GM23338 (cell line): ENCODE measurements around the gene NAA10. TPM values are rescaled to one million over a fixed set of nuclear protein-coding genes. Genes with fewer than 3 reads are reported as not detected.

Experiments
- ATAC-seq: fragments of 200-7000 bp; cut with Tn5 transposase; 3 replicates; pipeline ENCODE4 v1.9.1; 2020
- DNase-seq: peaks from one replicate; pipeline ENCODE4 v3.0.0-alpha.2; 2015; ENCODE audit warnings: low spot score
- H2AFZ ChIP-seq: fragments of 200-600 bp; sonication (generic); 2 replicates; pipeline ENCODE4 v1.8.0; 2016; ENCODE audit warnings: antibody characterized with exemption, mild to moderate bottlenecking, moderate library complexity
- H3F3A ChIP-seq: fragments of 200-600 bp; sonication (generic); replicated peaks from 2 replicates; pipeline ENCODE4 v1.8.0; 2017; ENCODE audit warnings: antibody characterized with exemption, mixed run types, low read depth
- H3K27ac ChIP-seq: fragments of 200-600 bp; sonication (generic); 2 replicates; pipeline ENCODE4 v1.6.1; 2016; ENCODE audit warnings: low read depth
- H3K27me3 ChIP-seq: fragments of 200-600 bp; sonication (generic); 2 replicates; pipeline ENCODE4 v1.8.0; 2016; ENCODE audit warnings: mild to moderate bottlenecking, mixed run types, moderate library complexity; ENCODE audit not compliant: insufficient read depth
- H3K36me3 ChIP-seq: fragments of 200-600 bp; sonication (generic); 2 replicates; pipeline ENCODE4 v1.8.0; 2016; ENCODE audit warnings: mild to moderate bottlenecking; ENCODE audit not compliant: insufficient read depth
- H3K4me1 ChIP-seq: fragments of 200-600 bp; sonication (generic); 2 replicates; pipeline ENCODE4 v1.8.0; 2016; ENCODE audit warnings: mild to moderate bottlenecking, moderate library complexity; ENCODE audit not compliant: insufficient read depth
- H3K4me2 ChIP-seq: fragments of 200-600 bp; sonication (generic); 2 replicates; pipeline ENCODE4 v1.7.1; 2017; ENCODE audit warnings: mixed run types
- H3K4me3 ChIP-seq: fragments of 200-600 bp; sonication (generic); 2 replicates; pipeline ENCODE4 v1.6.1; 2016; ENCODE audit warnings: mixed run types
- H3K79me2 ChIP-seq: fragments of 200-600 bp; sonication (generic); replicated peaks from 2 replicates; pipeline ENCODE4 v1.8.0; 2017; ENCODE audit warnings: mild to moderate bottlenecking; ENCODE audit not compliant: insufficient read depth
- H3K9me2 ChIP-seq: fragments of 200-600 bp; sonication (generic); 2 replicates; pipeline ENCODE4 v1.8.0; 2017; ENCODE audit not compliant: insufficient read depth
- H4K20me1 ChIP-seq: fragments of 200-600 bp; sonication (generic); replicated peaks from 2 replicates; pipeline ENCODE4 v1.8.0; 2017; ENCODE audit warnings: mild to moderate bottlenecking; ENCODE audit not compliant: insufficient read depth
- H3K27ac Mint-ChIP-seq: 2 replicates; pipeline ENCODE4 v1.8.0; 2020; ENCODE audit warnings: inconsistent platforms, mild to moderate bottlenecking, moderate library complexity, mixed read lengths
- H3K27me3 Mint-ChIP-seq: 3 replicates; pipeline ENCODE4 v1.8.0; 2022; ENCODE audit warnings: low read depth, mild to moderate bottlenecking, moderate library complexity, mixed read lengths, inconsistent platforms; ENCODE audit not compliant: insufficient read depth, poor library complexity
- H3K36me3 Mint-ChIP-seq: 3 replicates; pipeline ENCODE4 v1.8.0; 2021; ENCODE audit warnings: low read depth, mild to moderate bottlenecking, inconsistent platforms, moderate library complexity, mixed read lengths
- H3K4me1 Mint-ChIP-seq: 3 replicates; pipeline ENCODE4 v1.8.0; 2020; ENCODE audit warnings: mild to moderate bottlenecking, inconsistent platforms, mixed read lengths
- H3K4me3 Mint-ChIP-seq: 3 replicates; pipeline ENCODE4 v1.8.0; 2021; ENCODE audit warnings: moderate library complexity, mild to moderate bottlenecking, inconsistent platforms, mixed read lengths
- H3K9me3 Mint-ChIP-seq: 3 replicates; pipeline ENCODE4 v1.8.0; 2020; ENCODE audit warnings: moderate library complexity, mild to moderate bottlenecking, inconsistent platforms, mixed read lengths
- ETS1 ChIP-seq: IDR thresholded peaks from 2 replicates; pipeline ENCODE4 v1.6.1; 2016; ENCODE audit warnings: antibody characterized with exemption
- EZH2phosphoT487 ChIP-seq: fragments of 200-600 bp; sonication (generic); IDR thresholded peaks from one replicate; pipeline ENCODE4 v1.8.1; 2018; ENCODE audit warnings: antibody characterized with exemption; ENCODE audit not compliant: unreplicated experiment
- REST ChIP-seq: IDR thresholded peaks from one replicate; pipeline ENCODE4 v1.6.1; 2018; ENCODE audit warnings: antibody characterized with exemption; ENCODE audit not compliant: unreplicated experiment
- ZNF331 ChIP-seq: fragments of 250-450 bp; sonication (Bioruptor Pico); IDR thresholded peaks from 2 replicates; pipeline ENCODE4 v1.5.0; 2020; ENCODE audit warnings: low read depth, mild to moderate bottlenecking, moderate library complexity
- ZNF462 ChIP-seq: fragments of 250-450 bp; sonication (Bioruptor Pico); IDR thresholded peaks from 2 replicates; pipeline ENCODE4 v1.5.0; 2020; ENCODE audit warnings: mild to moderate bottlenecking, moderate library complexity
- polyA plus RNA-seq: library from polyadenylated mRNA; unstranded; fragments of >200 nt; fragmentation: Nextera tagmentation; extraction: Ambion mirVana; gene quantifications from 2 replicates; pipeline ENCODE4 v1.2.1, GENCODE V29; 2016
- total RNA-seq: library from RNA; depleted of rRNA; stranded (reverse); fragments of >200 nt; shearing (Covaris generic); gene quantifications from 2 replicates; pipeline ENCODE4 v1.2.3, GENCODE V29; 2014

Gene NAA10
- total and polyA plus RNA-seq, 2 experiments from 2014 or later: 136 to 145 TPM

- DNase-seq (no peak), ATAC-seq (no peak)
- Mint-ChIP-seq H3K4me3 (no peak overlapping the region), H3K36me3 (peaks cover 29% of the 10 kb centered on the region), H3K4me1 (peaks cover 23% of the 10 kb centered on the region), H3K27me3 (peaks cover 5% of the 10 kb centered on the region), H3K9me3 (no peaks in the 10 kb centered on the region), H3K27ac (no peak overlapping the region)
- no peaks in the 10 kb centered on the region; the same call in 1 of the 2 replicates for H3K4me1 ChIP-seq
- H2AFZ ChIP-seq: no peak overlapping the region
- no peak overlapping the region for H3K27ac ChIP-seq
- no peaks in the 10 kb centered on the region; the same call in 1 of the 2 replicates for H3K36me3 ChIP-seq
- H3F3A ChIP-seq: no peaks in the 10 kb centered on the region
- H3K27me3 ChIP-seq: no peaks in the 10 kb centered on the region
- no peaks in the 10 kb centered on the region for H4K20me1 ChIP-seq
- H3K4me2 ChIP-seq: no peak overlapping the region
- no peaks in the 10 kb centered on the region for H3K79me2 ChIP-seq
- TF ChIP-seq EZH2phosphoT487 (no peak), REST (no peak), ETS1 (no peak), ZNF462 (CRISPR knock-in tag) (no peak), ZNF331 (no peak)
- no peak overlapping the region for H3K4me3 ChIP-seq
- no peaks in the 10 kb centered on the region for H3K9me2 ChIP-seq
These were observed 11.4 kb upstream of the NAA10 start for GRCh38 chrX:153945956-153946943.
